SK-N-SH (cell line): ENCODE measurements around the gene GPR82. TPM values are rescaled to one million over a fixed set of nuclear protein-coding genes. Genes with fewer than 3 reads are reported as not detected.

Experiments
- CTCF ChIA-PET: fragments of 300-600, 350-600 bp; formaldehyde crosslinking; extraction: SDS; loops from one replicate; lab custom pipeline; 2021; lab: Yijun Ruan, JAX
- POLR2A ChIA-PET: fragments of 350-600 bp; sonication (Branson Sonifier 250); formaldehyde crosslinking; extraction: SDS; loops from one replicate; lab custom pipeline; 2020; ENCODE audit warnings: antibody characterized with exemption, inconsistent platforms; lab: Yijun Ruan, JAX
- DNase-seq: peaks from one replicate; pipeline ENCODE4 v3.0.0; 2012
- H2AFZ ChIP-seq: fragments of 200-600 bp; sonication (generic); 2 replicates; pipeline ENCODE4 v1.8.1; 2016; ENCODE audit warnings: antibody characterized with exemption, mild to moderate bottlenecking, low read depth
- H3F3A ChIP-seq: fragments of 200-600 bp; sonication (generic); replicated peaks from 2 replicates; pipeline ENCODE3; 2016; ENCODE audit warnings: antibody characterized with exemption, mild to moderate bottlenecking; ENCODE audit not compliant: insufficient read depth
- H3K27ac ChIP-seq, 2 experiments: fragments of 200-500 bp in 1 of 2; fragments of 200-600 bp in 1 of 2; sonication (Bioruptor generic) in 1 of 2; sonication (generic), shearing (Covaris generic) in 1 of 2; 2 replicates each; pipeline versions ENCODE4 v1.5.1 to v1.6.1; 2014 to 2016; ENCODE audit warnings: low read depth in 2 of 2, inconsistent platforms in 1 of 2, low read length in 1 of 2, mild to moderate bottlenecking in 1 of 2, mixed read lengths in 1 of 2
- H3K27me3 ChIP-seq: fragments of 200-600 bp; sonication (generic), shearing (Covaris generic); 2 replicates; pipeline ENCODE4 v1.6.1; 2016; ENCODE audit warnings: mixed run types; ENCODE audit not compliant: insufficient read depth
- H3K36me3 ChIP-seq, 2 experiments: fragments of 200-500 bp in 1 of 2; fragments of 200-600 bp in 1 of 2; sonication (Bioruptor generic) in 1 of 2; sonication (generic) in 1 of 2; replicated peaks in 1 of 2; 2 replicates each; pipeline versions ENCODE3 to v1.5.1; 2014 to 2016; ENCODE audit warnings: low read length in 1 of 2, mild to moderate bottlenecking in 1 of 2; ENCODE audit not compliant: insufficient read depth in 2 of 2, control insufficient read depth in 1 of 2
- H3K4me1 ChIP-seq, 2 experiments: fragments of 200-500 bp in 1 of 2; fragments of 200-600 bp in 1 of 2; sonication (Bioruptor generic) in 1 of 2; sonication (generic), shearing (Covaris generic) in 1 of 2; 2 replicates each; pipeline versions ENCODE4 v1.5.1 to v1.6.1; 2014 to 2016; ENCODE audit warnings: low read depth in 1 of 2, low read length in 1 of 2, mixed run types in 1 of 2; ENCODE audit not compliant: insufficient read depth in 2 of 2, control insufficient read depth in 1 of 2
- H3K4me2 ChIP-seq: fragments of 200-600 bp; sonication (generic), shearing (Covaris generic); 2 replicates; pipeline ENCODE4 v1.6.1; 2017; ENCODE audit warnings: mixed run types
- H3K4me3 ChIP-seq, 2 experiments: fragments of 200-500 bp in 1 of 2; fragments of 200-600 bp in 1 of 2; sonication (Bioruptor generic) in 1 of 2; sonication (generic), shearing (Covaris generic) in 1 of 2; 2 replicates each; pipeline versions ENCODE4 v1.5.1 to v1.8.1; 2014 to 2016; ENCODE audit warnings: low read depth in 2 of 2, inconsistent platforms in 1 of 2, low read length in 1 of 2, mild to moderate bottlenecking in 1 of 2, mixed read lengths in 1 of 2, moderate library complexity in 1 of 2
- H3K79me2 ChIP-seq: fragments of 200-600 bp; sonication (generic); 2 replicates; pipeline ENCODE4 v1.8.1; 2017; ENCODE audit warnings: mild to moderate bottlenecking; ENCODE audit not compliant: insufficient read depth
- H3K9ac ChIP-seq: fragments of 200-600 bp; sonication (generic); 2 replicates; pipeline ENCODE4 v1.6.1; 2017; ENCODE audit warnings: mixed run types
- H3K9me2 ChIP-seq: fragments of 200-600 bp; sonication (generic); 2 replicates; pipeline ENCODE4 v1.6.1; 2017; ENCODE audit warnings: mixed run types
- H3K9me3 ChIP-seq: fragments of 200-600 bp; sonication (generic); 2 replicates; pipeline ENCODE4 v1.6.1; 2017; ENCODE audit warnings: mixed run types, mild to moderate bottlenecking, moderate library complexity
- H4K20me1 ChIP-seq: fragments of 200-600 bp; sonication (generic); 2 replicates; pipeline ENCODE4 v1.6.1; 2017; ENCODE audit warnings: mild to moderate bottlenecking, mixed run types; ENCODE audit not compliant: insufficient read depth
- CHD2 ChIP-seq: fragments of 150-350 bp; IDR thresholded peaks from 2 replicates; pipeline ENCODE4 v1.6.1; 2018; ENCODE audit warnings: low read length; ENCODE audit not compliant: partially characterized antibody
- ELF1 ChIP-seq: IDR thresholded peaks from 2 replicates; pipeline ENCODE4 v1.4.0; 2012
- EP300 ChIP-seq, 2 experiments: IDR thresholded peaks; 2 replicates each; pipeline versions ENCODE4 v1.4.0 to v1.6.1; 2012; ENCODE audit warnings: borderline replicate concordance in 1 of 2, low read depth in 1 of 2, low read length in 1 of 2
- FOXM1 ChIP-seq: IDR thresholded peaks from 2 replicates; pipeline ENCODE4 v1.4.0; 2012; ENCODE audit warnings: low read depth, mild to moderate bottlenecking
- GATA2 ChIP-seq: sonication (generic); formaldehyde crosslinking; IDR thresholded peaks from 2 replicates; pipeline ENCODE4 v1.5.0; 2020; ENCODE audit warnings: mild to moderate bottlenecking, missing genetic modification reagents
- MEF2A ChIP-seq: IDR thresholded peaks from 2 replicates; pipeline ENCODE4 v1.4.0; 2012; ENCODE audit warnings: low read depth, borderline replicate concordance
- POLR2AphosphoS5 ChIP-seq: IDR thresholded peaks from 2 replicates; pipeline ENCODE4 v1.6.1; 2012; ENCODE audit warnings: low read depth, low read length
- RAD21 ChIP-seq: IDR thresholded peaks from 2 replicates; pipeline ENCODE4 v1.6.1; 2012; ENCODE audit warnings: mild to moderate bottlenecking, low read length
- RFX5 ChIP-seq: IDR thresholded peaks from 2 replicates; pipeline ENCODE4 v1.6.1; 2012; ENCODE audit warnings: mild to moderate bottlenecking, improper control_type of control experiment, low read length
- SMC3 ChIP-seq: IDR thresholded peaks from 2 replicates; pipeline ENCODE4 v1.6.1; 2012; ENCODE audit warnings: low read depth, low read length, improper control_type of control experiment
- TCF12 ChIP-seq: IDR thresholded peaks from 2 replicates; pipeline ENCODE4 v1.4.0; 2012
- TEAD4 ChIP-seq: IDR thresholded peaks from 2 replicates; pipeline ENCODE4 v1.4.0; 2012; ENCODE audit warnings: mild to moderate bottlenecking, borderline replicate concordance; ENCODE audit not compliant: insufficient read depth
- USF1 ChIP-seq: IDR thresholded peaks from 2 replicates; pipeline ENCODE4 v1.4.0; 2012; ENCODE audit warnings: low read depth, borderline replicate concordance
- WGBS: methylation state at CpG from one replicate; pipeline ENCODE4 v1.1.6; 2017; ENCODE audit warnings: low lambda C conversion rate; 5-methylcytosine and 5-hydroxymethylcytosine counted together
- polyA plus RNA-seq, 3 experiments: library from polyadenylated mRNA; depleted of rRNA; stranded (reverse); fragments of >200 nt; gene quantifications; 2 replicates each; pipeline ENCODE4 v1.2.3, GENCODE V29; 2012

GPR82 gene
- polyA plus RNA-seq, 1 of the 3 experiments (the other 2 are of a cell fraction), result not detected

GRCh38 chrX:41705680-41706374, 18.2 kb upstream of the GPR82 start (continued):
- TF ChIP-seq USF1 (no peak), EP300 (IDR thresholded peaks at IDR 0.05; ENCODE audit: borderline replicate concordance in 1 of 2, low read depth in 1 of 2, low read length in 1 of 2) (no peak), SMC3 (no peak), GATA2 (CRISPR knock-in tag) (no peak), TEAD4 (no peak), ELF1 (no peak)
- TF ChIP-seq, all 33 proteins: peak for 0

GRCh38 chrX:41707218-41707617, 16.8 kb upstream of the GPR82 start:
- Histone ChIP-seq H3K36me3 (no peaks in the 10 kb centered on the region), H3K27me3 (no peaks in the 10 kb centered on the region), H3K9me2 (no peaks in the 10 kb centered on the region), H3K4me2 (no peak overlapping the region), H4K20me1 (no peaks in the 10 kb centered on the region), H3K27ac (no peak overlapping the region), H3K9me3 (no peaks in the 10 kb centered on the region), H3K9ac (no peak overlapping the region), H3F3A (no peaks in the 10 kb centered on the region), H3K4me3 (no peak overlapping the region), H3K4me1 (no peaks in the 10 kb centered on the region; a peak in 1 of 4 replicates), H3K79me2 (no peaks in the 10 kb centered on the region), H2AFZ (no peak overlapping the region)
- no CpG with 5 or more reads among the region's 1 CpG for WGBS
- DNase-seq, result no peak
- no peak for TF ChIP-seq FOXM1
- TF ChIP-seq TCF12, result no peak
- no peak for TF ChIP-seq MEF2A
- no peak for TF ChIP-seq RFX5
- no peak for TF ChIP-seq ELF1
- TF ChIP-seq CHD2, result no peak
- no peak for TF ChIP-seq POLR2AphosphoS5
- TF ChIP-seq RAD21, result no peak
- no peak for TF ChIP-seq USF1
- TF ChIP-seq GATA2 (CRISPR knock-in tag), result no peak
- ChIA-PET CTCF (no interaction called here), POLR2A (no interaction called here)

GRCh38 chrX:41708486-41708885, 15.5 kb upstream of the GPR82 start:
- Histone ChIP-seq H4K20me1 (no peaks in the 10 kb centered on the region), H3K4me1 (no peaks in the 10 kb centered on the region; a peak in 1 of 4 replicates), H3K9ac (no peak overlapping the region), H3K27ac (no peak overlapping the region), H3K9me3 (no peaks in the 10 kb centered on the region), H3K79me2 (no peaks in the 10 kb centered on the region), H3F3A (no peaks in the 10 kb centered on the region), H2AFZ (no peak overlapping the region), H3K36me3 (no peaks in the 10 kb centered on the region), H3K4me3 (no peak overlapping the region), H3K9me2 (no peaks in the 10 kb centered on the region), H3K4me2 (no peak overlapping the region), H3K27me3 (no peaks in the 10 kb centered on the region)
- ChIA-PET CTCF (no interaction called here), POLR2A (no interaction called here)
- 36% methylated on average over 3 of the region's 3 CpGs for WGBS
- no peak for DNase-seq
- no peak for TF ChIP-seq TCF12
